Measurements from ENCODE around the gene HMMR. TPM values are rescaled to one million over a fixed set of nuclear protein-coding genes. Genes with fewer than 3 reads are reported as not detected.
"Not testable (repeated sequence)": the region's sequence is repeated elsewhere in the genome, so short reads cannot be mapped to it uniquely, and the experiment has no call there.

Gene HMMR
- total RNA-seq, result 29.1 and 30.8 TPM in 2 replicates

GRCh38 chr5:163460562-163461171, at the start of gene HMMR:
Gene HMMR (plus strand): TSS chr5:163460632. CDS start chr5:163460693, 61 bp downstream.
- peak within 1 kb of the TSS; percentile 90 for H3K4me3 Mint-ChIP-seq
- H3K27me3 Mint-ChIP-seq, result no peaks in the 10 kb centered on the region
- peak within 1 kb of the TSS; percentile 99 for H3K27ac Mint-ChIP-seq
- intact Hi-C loops (cut with micrococcal nuclease), result loop anchor here (1.0 kb wide), 2 partner anchors 23 to 45 kb away; partner anchors contain the start of genes CCNG1 and MAT2B
- H3K4me1 Mint-ChIP-seq, result peaks cover 44% of the 10 kb centered on the region
- no peak for DNase-seq
- H3K36me3 Mint-ChIP-seq (ENCODE audit: low read depth), result peaks cover 28% of the 10 kb centered on the region
- H3K9me3 Mint-ChIP-seq, result no peaks in the 10 kb centered on the region

- peaks cover 26% of the 10 kb centered on the region for H3K27me3 Mint-ChIP-seq
- intact Hi-C loops (cut with micrococcal nuclease); H3K4me3 Mint-ChIP-seq; H3K27ac Mint-ChIP-seq; H3K9me3 Mint-ChIP-seq; DNase-seq; H3K36me3 Mint-ChIP-seq (ENCODE audit: low read depth); H3K4me1 Mint-ChIP-seq: not testable (repeated sequence)
These were observed 44.8 kb upstream of the HMMR start for GRCh38 chr5:163415673-163416072.

GRCh38 chr5:163424836-163425235, 35.6 kb upstream of the HMMR start:
- H3K36me3 Mint-ChIP-seq (ENCODE audit: low read depth), result no peaks in the 10 kb centered on the region

GRCh38 chr5:163426128-163426527, 34.3 kb upstream of the HMMR start:
- H3K4me3 Mint-ChIP-seq; H3K36me3 Mint-ChIP-seq (ENCODE audit: low read depth); H3K27ac Mint-ChIP-seq; H3K4me1 Mint-ChIP-seq; intact Hi-C loops (cut with micrococcal nuclease); DNase-seq; H3K9me3 Mint-ChIP-seq: not testable (repeated sequence)
- peaks cover 11% of the 10 kb centered on the region for H3K27me3 Mint-ChIP-seq

More at GRCh38 chr5:163424836-163425235, 35.6 kb upstream of the HMMR start:
- intact Hi-C loops (cut with micrococcal nuclease), result no loop called here
- Mint-ChIP-seq H3K27ac (no peak overlapping the region), H3K4me3 (no peak overlapping the region), H3K9me3 (no peaks in the 10 kb centered on the region), H3K27me3 (peaks cover 9% of the 10 kb centered on the region), H3K4me1 (peaks cover 5% of the 10 kb centered on the region)
- no peak for DNase-seq

- Mint-ChIP-seq H3K27me3 (peaks cover 22% of the 10 kb centered on the region), H3K4me3 (no peak overlapping the region), H3K4me1 (peaks cover 18% of the 10 kb centered on the region), H3K27ac (no peak overlapping the region), H3K9me3 (no peaks in the 10 kb centered on the region), H3K36me3 (ENCODE audit: low read depth) (no peaks in the 10 kb centered on the region)
- DNase-seq, result no peak
- intact Hi-C loops (cut with micrococcal nuclease), result no loop called here
These were observed 27.9 kb upstream of the HMMR start for GRCh38 chr5:163432544-163432943.

GRCh38 chr5:163433271-163433670, 27.2 kb upstream of the HMMR start:
- Mint-ChIP-seq H3K9me3 (no peaks in the 10 kb centered on the region), H3K4me1 (peaks cover 21% of the 10 kb centered on the region), H3K27ac (no peak overlapping the region), H3K27me3 (peaks cover 21% of the 10 kb centered on the region), H3K4me3 (no peak overlapping the region), H3K36me3 (ENCODE audit: low read depth) (peaks cover 3% of the 10 kb centered on the region)
- no peak for DNase-seq
- intact Hi-C loops (cut with micrococcal nuclease), result no loop called here

GRCh38 chr5:163434401-163434866, 26.0 kb upstream of the HMMR start:
- DNase-seq, result no peak
- Mint-ChIP-seq H3K27me3 (peaks cover 20% of the 10 kb centered on the region), H3K4me3 (no peak overlapping the region), H3K27ac (no peak overlapping the region), H3K4me1 (peaks cover 31% of the 10 kb centered on the region), H3K9me3 (no peaks in the 10 kb centered on the region), H3K36me3 (ENCODE audit: low read depth) (peaks cover 9% of the 10 kb centered on the region)
- intact Hi-C loops (cut with micrococcal nuclease), result no loop called here

GRCh38 chr5:163436515-163436914, 23.9 kb upstream of the HMMR start:
- Mint-ChIP-seq H3K36me3 (ENCODE audit: low read depth) (peaks cover 24% of the 10 kb centered on the region), H3K27me3 (peaks cover 19% of the 10 kb centered on the region), H3K4me1 (peaks cover 47% of the 10 kb centered on the region), H3K4me3 (peak overlapping the region; percentile 93), H3K9me3 (no peaks in the 10 kb centered on the region), H3K27ac (peak overlapping the region; percentile 92)
- intact Hi-C loops (cut with micrococcal nuclease), result no loop called here
- DNase-seq, result no peak

GRCh38 chr5:163437011-163437308, 23.5 kb upstream of the HMMR start:
- intact Hi-C loops (cut with micrococcal nuclease), result loop anchor here (1.0 kb wide), 2 partner anchors 23 to 68 kb away; partner anchors contain the start of genes HMMR, MAT2B and NUDCD2
- Mint-ChIP-seq H3K27ac (peak overlapping the region; percentile 92), H3K4me1 (peaks cover 47% of the 10 kb centered on the region), H3K36me3 (ENCODE audit: low read depth) (peaks cover 25% of the 10 kb centered on the region), H3K27me3 (peaks cover 14% of the 10 kb centered on the region), H3K9me3 (no peaks in the 10 kb centered on the region), H3K4me3 (peak overlapping the region; percentile 93)
- DNase-seq, result no peak

- H3K4me3 Mint-ChIP-seq, result peak within 1 kb of the TSS; percentile 93
- peaks cover 47% of the 10 kb centered on the region for H3K4me1 Mint-ChIP-seq
- H3K9me3 Mint-ChIP-seq, result no peaks in the 10 kb centered on the region
- H3K27ac Mint-ChIP-seq, result peak within 1 kb of the TSS; percentile 92
- peak; percentile 97 for DNase-seq
- peaks cover 9% of the 10 kb centered on the region for H3K27me3 Mint-ChIP-seq
- H3K36me3 Mint-ChIP-seq (ENCODE audit: low read depth), result peaks cover 31% of the 10 kb centered on the region
- intact Hi-C loops (cut with micrococcal nuclease), result loop anchor here (1.0 kb wide), 2 partner anchors 23 to 68 kb away; partner anchors contain the start of genes HMMR, MAT2B and NUDCD2
These were observed 22.9 kb upstream of the HMMR start, which contains the start of gene CCNG1 for GRCh38 chr5:163437309-163438182. Gene CCNG1 (plus strand): TSS chr5:163437595. CDS start chr5:163439257, 1,662 bp downstream.

- peaks cover 47% of the 10 kb centered on the region for H3K4me1 Mint-ChIP-seq
- no peak for DNase-seq
- H3K36me3 Mint-ChIP-seq (ENCODE audit: low read depth), result peaks cover 37% of the 10 kb centered on the region
- H3K27ac Mint-ChIP-seq, result peak overlapping the region; percentile 58
- H3K9me3 Mint-ChIP-seq, result no peaks in the 10 kb centered on the region
- intact Hi-C loops (cut with micrococcal nuclease), result no loop called here
- peaks cover 4% of the 10 kb centered on the region for H3K27me3 Mint-ChIP-seq
- H3K4me3 Mint-ChIP-seq, result peak overlapping the region; percentile 93
These were observed 21.4 kb upstream of the HMMR start for GRCh38 chr5:163439092-163439425.

- no peaks in the 10 kb centered on the region for H3K27me3 Mint-ChIP-seq
- no peak overlapping the region for H3K27ac Mint-ChIP-seq
- H3K9me3 Mint-ChIP-seq, result no peaks in the 10 kb centered on the region
- H3K4me1 Mint-ChIP-seq, result peaks cover 42% of the 10 kb centered on the region
- peaks cover 42% of the 10 kb centered on the region for H3K36me3 Mint-ChIP-seq (ENCODE audit: low read depth)
- no peak for DNase-seq
- H3K4me3 Mint-ChIP-seq, result peak overlapping the region; percentile 23
- intact Hi-C loops (cut with micrococcal nuclease), result no loop called here
These were observed 19.5 kb upstream of the HMMR start for GRCh38 chr5:163440954-163441353.

- intact Hi-C loops (cut with micrococcal nuclease), result no loop called here
- Mint-ChIP-seq H3K27ac (no peak overlapping the region), H3K4me1 (peaks cover 21% of the 10 kb centered on the region), H3K27me3 (no peaks in the 10 kb centered on the region), H3K9me3 (no peaks in the 10 kb centered on the region), H3K4me3 (no peak overlapping the region), H3K36me3 (ENCODE audit: low read depth) (peaks cover 63% of the 10 kb centered on the region)
- no peak for DNase-seq
These were observed 15.9 kb upstream of the HMMR start for GRCh38 chr5:163444526-163444925.

GRCh38 chr5:163445345-163445744, 15.1 kb upstream of the HMMR start:
- Mint-ChIP-seq H3K27ac (no peak overlapping the region), H3K9me3 (no peaks in the 10 kb centered on the region), H3K27me3 (no peaks in the 10 kb centered on the region), H3K36me3 (ENCODE audit: low read depth) (peaks cover 62% of the 10 kb centered on the region), H3K4me3 (no peak overlapping the region), H3K4me1 (peaks cover 17% of the 10 kb centered on the region)
- DNase-seq, result no peak
- intact Hi-C loops (cut with micrococcal nuclease), result no loop called here
